GM19468 (cell line): ENCODE data around the gene CERKL.

Experiments used
- ATAC-seq: cut with Tn5 transposase; IDR thresholded peaks from one replicate; pipeline ENCODE4 v1.9.1; 2021; ENCODE audit warnings: mild to moderate bottlenecking, moderate library complexity, moderate number of reproducible peaks; ENCODE audit not compliant: unreplicated experiment; ENCODE audit errors: extremely low read depth

Gene CERKL

DNA sequence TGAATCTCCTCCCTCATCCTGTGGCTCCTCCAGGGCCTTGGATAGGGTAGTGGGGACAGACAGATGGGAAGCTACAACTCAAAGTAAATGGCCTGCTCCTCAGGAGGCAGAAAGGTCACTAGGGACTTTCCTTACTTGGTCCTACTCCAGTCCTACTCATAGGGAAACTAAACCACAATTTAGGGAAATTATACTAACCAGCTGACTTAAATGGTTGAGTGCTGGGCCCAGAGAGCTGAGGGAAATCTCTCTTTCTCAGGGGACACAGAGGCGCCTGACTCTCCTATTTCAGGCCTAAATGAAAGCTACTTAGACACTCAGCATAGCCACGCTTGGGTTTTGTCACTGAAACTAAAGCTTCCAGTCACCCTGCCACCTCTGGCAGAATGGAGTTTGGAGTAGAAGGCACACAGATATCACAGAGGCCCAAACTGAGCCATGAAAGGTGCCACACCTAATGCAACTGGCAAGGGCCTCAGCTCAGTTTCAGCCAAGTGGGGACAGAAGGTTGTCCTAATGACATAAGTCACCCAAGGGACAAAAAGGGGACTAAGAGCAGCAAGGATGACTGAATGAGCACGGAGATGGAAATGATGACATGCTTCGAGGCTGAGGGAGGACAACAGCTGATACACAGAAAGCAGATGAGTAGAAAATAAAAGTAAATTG, 24.0 kb downstream of the CERKL start:
- peak; percentile 36 for ATAC-seq

DNA sequence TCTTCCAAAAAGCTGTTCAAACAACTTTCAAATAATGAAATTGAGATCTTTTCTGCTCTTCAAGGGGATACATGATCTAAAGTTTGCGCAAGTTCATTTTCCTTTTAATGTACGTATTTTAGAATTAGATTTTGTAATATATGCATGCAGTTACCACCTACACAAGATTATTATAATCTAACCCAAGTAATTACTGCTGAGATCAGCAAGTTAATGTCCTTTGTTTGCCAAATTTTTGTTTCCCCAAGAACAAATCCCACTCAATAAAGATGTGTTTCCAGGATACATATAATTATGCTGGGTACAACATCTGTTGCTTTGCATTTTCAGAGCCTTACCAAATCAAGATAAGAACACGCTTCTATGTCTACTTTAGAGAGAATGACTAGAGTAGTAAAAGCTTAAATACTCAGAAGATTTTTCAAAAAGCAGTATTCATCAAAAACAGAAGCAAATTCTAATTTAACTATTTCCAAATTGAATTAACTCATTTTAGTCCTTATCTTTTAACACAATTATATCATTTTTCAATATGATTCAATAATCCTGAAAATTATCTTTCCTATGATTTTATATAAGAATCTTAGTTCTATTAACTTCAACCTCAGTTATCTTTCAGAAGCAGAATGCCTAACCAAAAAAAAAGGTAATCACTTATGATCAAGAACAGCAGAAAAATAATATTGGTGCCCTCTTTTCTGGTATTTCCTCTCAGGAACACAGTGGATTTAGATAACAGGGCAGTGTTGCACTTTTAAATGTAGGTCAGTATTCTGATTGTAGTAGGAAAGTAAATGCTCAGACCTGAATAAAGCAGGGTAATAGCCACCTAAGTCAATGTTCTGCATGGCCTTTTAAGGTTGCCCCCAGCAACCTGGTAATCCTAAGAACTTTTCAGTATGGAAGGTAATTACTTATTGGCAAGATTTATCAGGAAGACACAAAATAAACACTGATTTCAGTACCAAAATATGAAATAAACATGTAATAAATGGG, 28.0 kb downstream of the CERKL start:
- no peak for ATAC-seq

DNA sequence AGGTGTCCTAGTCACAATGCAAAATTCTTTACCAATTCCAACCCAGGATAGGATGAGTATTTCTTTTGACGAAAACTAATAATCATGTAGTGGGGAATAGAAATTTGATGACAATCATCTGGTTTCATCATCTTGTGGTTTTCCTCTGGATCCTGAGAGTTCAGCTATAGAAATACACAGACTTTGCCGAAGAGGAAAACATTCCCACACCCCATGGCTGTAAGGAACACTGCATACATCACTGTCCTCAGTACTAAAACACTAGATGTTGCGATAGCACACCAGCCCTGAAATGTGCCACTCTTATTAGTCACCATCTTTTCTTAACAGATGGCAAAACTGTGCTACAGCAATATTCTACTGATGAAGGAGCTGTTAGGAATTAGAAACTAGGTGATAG, 29.4 kb downstream of the CERKL start:
- no peak for ATAC-seq

DNA sequence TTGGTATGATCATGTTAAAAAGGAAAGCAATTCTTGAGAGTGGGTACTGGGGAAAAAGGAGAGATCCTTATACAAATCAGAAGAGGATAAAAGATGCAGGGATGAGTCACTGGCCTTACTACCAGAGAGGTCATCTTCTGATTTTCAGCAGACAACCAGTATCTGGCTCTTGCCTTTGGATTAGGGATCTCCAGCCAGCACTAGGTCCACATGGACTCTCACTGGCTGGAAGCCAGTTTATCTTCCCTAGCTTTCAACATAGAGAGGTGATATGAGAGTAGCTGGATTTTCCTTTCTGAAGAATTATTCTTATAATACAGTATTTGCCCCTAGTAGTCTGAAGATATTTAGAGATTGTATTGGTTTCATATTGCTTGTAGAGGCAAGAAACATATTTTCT, 30.2 kb downstream of the CERKL start:
- no peak for ATAC-seq

DNA sequence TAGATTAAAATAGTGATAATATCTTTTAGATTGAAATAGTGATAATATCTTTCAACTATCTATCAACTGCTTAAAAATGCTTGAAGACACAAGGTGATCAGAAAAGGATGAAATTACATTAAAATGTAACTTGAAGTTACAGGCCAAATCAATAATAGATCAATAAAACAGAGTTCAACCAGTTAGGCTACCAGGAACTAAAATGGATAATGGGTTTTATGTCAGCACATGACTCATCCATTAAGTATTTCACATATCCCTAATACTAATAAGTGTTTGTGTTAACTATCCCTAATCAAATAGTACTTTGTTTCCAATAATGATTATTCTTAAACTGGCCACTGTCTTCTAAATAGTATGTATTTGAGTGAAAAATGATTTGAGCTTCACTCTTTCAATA, 33.7 kb downstream of the CERKL start:
- ATAC-seq = no peak

DNA sequence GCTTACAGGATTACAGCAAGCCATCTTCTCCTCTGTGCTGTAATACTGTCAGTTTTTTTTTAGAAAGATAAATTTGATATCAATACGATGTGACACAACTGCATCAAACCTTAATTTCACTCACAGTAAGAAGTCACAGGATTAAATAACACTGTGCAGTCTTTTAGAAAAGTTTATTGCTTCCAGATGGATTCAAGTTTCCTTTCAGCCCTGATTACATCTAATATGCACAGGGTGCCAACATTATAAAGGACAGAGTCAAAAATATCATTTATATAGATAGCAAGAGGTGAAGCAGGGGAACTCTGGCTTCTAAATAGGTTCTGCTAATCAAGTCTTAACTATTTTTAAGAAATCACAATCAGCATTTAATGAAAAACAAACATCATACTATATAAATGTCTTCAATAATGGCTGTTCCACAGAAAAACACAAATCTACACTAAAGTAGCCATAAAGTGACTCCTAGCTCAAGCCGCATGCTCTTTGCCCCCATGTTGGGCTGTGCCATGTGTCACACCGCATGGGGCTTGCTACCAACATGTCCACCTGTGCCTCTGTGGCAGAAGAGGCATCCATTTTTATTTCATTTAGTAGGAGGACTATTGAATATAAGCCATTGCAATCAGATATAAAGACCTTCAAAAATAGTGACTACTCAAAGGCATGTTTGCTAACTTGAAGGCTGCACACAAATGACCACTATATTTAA, 35.0 kb downstream of the CERKL start:
- ATAC-seq = no peak

DNA sequence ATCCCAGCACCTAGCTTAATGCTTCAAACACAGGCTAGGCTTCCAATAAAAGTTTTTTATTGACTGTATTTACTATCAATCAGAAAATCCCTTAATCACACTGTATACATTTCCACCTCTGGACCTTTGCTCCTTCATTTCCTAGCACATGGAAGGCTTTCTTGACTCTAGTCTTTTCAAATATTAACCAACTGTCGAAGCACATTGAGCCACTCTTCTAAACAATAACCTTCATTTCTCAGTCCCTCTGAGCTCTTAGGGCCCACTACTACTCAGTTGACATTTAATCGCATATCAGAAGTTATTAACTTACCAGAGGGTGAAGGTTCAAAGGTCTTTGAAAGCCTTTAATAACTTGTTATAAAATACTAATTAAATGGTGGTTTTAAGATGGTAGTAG, 37.4 kb downstream of the CERKL start:
- ATAC-seq = no peak

DNA sequence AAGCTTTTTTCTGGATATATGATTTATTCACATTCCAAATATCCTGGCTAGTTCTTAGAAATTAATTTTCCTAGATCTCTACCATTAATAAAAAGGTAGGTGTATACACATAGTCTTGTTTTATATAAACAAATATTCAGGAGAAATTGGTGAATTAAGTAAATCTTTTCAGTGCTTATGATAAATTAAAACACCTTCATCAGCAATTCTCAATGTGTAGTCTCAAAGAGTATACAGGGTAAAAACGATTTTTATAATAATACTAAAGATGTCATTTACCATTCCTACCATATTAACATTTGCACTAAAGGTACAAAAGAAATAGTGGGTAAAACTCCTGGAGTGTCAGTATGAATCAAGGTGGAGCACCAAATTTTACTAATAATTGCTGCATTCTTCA, 40.2 kb downstream of the CERKL start:
- ATAC-seq = no peak

DNA sequence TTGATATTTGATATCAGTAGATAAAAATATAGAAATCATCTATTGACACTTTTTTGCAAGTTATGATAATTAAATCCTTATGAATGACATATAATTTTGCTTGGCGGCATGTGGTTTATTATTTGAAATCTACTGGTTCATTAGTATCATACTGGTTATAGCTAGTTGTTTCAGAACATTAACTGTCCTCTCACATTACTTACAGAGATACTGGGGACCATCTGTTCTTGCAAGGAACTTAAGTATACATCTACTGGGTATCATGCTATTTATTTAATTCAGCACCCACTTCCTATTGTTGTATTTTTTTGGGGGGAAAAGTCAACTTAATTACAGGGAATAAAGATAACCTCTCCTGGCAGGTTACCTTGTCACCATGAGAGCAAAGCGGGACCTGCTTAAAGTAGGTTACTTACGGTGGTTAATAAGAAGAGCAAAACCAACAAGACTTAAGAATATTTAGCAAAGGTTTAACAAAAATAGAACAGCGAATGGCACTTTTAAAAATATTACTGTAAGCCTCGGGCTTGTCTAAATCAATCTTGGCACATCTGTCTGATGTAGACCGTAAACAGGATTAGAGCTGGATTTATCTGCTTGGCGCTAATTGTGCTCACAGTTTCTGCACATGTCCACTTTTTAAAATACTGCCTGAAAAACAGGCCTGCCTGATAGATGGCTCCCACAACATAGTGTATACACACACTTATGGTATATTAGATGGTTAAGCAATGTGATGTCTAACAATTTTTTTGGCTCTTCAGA, 41.8 kb downstream of the CERKL start:
- no peak for ATAC-seq

DNA sequence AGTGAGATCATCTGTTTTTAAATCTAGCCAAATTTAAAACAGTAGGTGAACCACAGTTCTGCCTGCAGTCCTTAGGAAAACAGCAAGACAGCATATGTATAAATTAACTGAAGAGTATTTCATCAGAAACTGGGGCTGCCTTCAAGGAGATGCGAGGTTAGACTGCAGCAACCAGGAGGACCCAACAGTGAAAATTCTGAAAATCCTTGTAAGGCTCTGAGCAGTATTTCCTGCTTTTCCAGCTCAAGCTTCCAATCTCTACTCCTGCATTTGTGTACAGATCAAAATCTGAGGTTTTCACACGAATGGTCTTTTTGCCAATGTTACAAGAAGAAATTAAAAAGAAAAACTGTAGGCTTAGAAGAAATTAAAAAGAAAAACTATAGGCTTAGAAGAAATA, 43.7 kb downstream of the CERKL start:
- no peak for ATAC-seq

DNA sequence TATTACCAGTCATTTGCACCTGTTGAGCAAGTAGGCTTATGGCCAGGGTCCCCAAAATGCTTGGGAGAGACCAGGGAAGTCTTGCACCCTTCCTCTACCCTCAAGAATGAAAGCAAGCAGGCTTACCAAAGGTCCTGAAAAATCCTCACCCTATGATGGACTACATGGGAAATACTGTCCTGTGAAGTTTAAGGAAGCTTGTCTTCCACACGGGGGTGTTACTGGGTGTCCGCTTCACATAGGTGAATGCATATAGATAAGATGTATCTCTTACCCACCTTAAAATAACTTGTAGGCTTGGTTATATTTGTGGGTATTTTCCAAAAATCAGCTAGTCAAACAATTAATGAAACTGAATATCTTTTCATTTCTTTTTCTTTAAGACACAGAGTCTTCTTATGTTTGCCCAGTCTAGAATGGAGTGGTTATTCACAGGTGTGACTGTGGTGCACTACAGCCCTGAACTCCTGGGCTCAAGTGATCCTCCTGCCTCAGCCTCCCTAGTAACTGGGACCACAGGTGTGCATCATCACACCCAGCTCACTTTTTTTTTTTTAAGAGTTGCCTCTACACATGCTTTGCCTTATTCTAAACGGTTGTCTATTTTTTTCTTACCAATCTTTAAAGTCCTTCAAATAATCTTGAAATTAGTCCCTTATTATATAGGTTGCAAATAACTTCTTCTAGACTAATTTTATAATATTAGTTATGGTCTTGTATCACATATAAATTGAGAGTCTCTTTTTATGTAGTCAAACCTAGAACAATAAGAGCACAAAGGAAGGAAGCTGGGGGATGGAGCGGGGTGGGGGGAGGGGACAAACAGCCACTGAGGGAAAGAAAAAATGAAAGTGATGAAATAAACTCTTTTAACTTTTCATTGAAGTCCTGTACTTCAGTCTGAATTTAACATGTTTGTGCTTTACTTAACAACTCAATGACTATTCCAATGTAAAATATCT, 49.0 kb downstream of the CERKL start:
- no peak for ATAC-seq

DNA sequence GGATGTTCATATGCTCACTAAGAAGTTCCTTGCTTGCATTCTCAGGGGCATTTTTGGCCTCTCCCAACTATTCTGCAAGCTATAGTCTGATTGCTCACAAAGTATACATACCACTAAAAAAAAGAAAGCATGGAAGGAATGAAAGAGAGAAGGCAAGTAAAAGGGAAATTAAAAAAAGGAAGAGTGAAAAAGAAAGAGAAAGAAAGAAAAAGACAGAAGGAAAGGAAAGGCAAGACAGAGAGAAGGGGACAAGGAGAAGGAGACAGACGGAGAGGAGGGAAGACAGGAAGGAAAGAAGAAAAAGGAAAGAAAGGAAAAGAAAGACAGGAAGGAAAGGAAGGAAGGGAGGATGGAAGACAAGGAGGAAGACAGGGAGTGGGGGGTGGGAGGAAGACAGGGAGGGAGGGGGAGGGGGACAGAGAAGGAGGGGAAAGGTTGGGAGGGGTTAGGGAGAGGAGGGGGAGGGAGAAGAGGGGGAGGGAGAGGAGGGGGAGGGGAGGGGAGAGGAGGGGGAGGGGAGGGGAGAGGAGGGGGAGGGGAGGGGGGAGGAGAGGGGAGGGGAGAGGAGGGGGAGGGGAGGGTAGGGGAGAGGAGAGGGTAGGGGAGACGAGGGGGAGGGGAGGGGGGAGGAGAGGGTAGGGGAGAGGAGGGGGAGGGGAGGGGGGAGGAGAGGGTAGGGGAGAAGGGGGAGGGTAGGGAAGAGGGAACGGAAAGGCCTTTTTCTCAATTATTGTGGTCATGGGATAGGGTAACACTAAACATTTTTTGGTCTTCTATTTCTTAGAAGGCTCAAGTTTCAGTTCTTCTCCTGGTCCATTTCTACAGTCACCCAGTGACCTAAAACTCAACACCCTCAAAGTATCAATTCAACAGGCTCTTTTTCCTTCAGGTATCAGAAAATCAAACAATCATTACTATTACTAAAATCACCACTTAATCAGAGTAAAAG, 50.7 kb downstream of the CERKL start:
- ATAC-seq = no peak

DNA sequence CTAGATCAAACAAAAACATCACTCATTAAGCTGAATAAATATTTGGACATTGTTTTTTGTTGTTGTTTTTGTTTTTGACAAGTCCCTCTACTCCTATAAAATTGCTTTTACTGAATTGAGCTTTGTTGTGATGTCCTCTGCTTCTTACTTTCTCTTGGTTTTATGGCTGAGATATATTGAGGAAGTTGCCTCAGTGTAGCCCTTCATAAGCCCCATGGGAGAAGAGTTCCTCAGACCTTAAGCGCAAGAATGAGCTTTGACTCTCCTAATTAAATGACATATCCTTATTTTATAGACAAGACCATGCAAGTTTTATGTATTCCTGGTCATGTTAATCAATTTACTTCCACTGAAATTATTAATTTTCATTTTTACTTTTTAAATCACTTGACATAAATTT, 54.9 kb downstream of the CERKL start:
- ATAC-seq = no peak

DNA sequence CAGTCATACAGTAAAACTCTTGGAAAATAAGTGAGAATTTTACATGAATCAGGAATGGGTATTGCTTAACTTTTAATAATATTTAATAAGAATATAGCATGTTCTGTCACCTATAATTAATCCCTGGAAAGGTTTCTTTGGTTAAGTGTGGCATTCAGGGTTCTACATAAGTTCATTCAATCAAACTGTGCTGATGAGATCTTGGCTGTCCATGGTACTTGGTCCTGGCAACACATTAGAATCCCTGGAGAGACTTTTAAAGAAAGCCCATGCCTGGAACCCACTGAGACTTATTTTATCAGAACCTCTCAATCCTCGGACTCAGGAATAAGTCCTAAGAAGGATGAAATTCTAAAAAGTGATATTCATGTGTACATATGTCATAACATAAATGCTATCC, 60.3 kb downstream of the CERKL start:
- ATAC-seq = no peak

DNA sequence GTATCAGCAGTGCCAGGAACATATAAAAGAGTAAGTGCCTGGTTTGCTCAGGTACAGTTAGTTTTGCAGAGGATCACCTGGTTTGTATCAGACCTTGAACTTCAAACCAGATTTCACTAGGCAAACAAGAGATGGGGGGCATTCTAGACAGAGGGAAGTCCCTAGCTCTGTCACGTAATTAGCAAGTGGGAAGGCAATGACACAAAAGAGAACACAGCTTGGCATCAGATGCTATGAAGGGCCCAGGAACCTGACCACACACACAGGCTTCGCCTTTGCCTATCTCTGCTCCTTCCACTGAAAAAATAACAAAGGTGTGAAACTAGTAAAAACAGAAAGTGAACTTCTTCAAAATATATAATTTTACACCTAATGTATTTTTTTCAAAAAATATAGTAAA, 62.6 kb downstream of the CERKL start:
- ATAC-seq = no peak

DNA sequence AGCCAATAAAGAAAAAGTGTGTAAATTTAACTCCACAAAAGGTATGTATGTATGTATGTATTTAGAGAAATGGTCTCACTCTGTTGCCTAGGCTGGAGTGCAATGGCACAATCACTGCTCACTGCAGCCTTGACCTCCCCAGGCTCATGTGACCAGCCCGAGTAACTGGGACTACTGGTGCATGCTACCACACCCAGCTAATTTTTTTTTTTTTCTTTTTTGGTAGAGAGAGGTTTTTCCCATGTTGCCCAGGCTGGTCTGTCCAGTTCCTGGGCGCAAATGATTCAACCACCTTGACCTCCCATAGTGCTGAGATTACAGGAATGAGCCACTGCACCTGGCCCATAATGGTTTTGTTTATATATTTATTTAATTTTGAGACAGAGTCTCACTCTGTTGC, 67.1 kb downstream of the CERKL start:
- no peak for ATAC-seq

DNA sequence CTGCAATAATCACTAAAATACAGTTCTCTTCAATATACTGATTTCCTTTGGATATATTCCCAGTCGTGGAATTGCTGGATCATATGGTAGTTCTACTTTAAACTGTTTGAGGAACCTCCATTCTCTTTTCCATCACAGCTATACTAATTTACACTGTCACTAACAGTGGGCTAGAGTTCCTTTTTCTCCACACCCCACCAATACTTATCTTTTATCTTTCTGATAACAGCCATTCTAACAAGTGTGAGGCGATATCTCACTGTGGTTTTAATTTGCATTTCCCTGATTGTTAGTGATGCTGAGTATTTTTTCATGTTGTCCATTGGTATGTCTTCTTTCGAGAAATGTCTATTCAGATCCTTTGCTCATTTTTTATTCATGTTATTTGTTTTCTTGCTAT, 68.4 kb downstream of the CERKL start:
- ATAC-seq = no peak

DNA sequence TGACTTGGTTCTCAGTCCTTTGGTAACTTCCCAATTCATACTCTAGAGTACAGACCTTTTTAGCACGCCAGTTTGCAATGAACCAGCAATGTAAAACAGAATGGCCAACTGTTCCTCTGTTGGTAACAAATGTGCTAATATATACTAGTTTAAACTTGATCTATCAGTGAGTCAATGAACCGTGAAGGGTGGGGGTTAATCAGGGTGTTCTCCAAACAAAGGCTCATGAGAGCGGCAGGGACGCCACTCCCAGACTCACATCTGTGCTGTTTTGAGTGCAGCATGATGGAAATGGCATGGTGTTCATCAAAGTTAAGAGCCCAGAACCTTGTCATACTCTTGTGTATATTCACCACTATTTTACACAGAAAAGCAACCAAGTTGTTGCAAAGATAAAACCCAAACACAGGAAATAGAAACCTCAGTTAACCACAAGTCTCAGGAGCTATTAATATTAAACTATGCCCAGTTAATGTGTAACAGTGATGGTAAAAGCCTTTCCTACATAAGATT, 70.3 kb downstream of the CERKL start:
- ATAC-seq = peak; percentile 95
